ENCODE measurements around the gene ASIC2. TPM values are rescaled to one million over a fixed set of nuclear protein-coding genes. Genes with fewer than 3 reads are reported as not detected.

Gene ASIC2
- total and polyA plus RNA-seq, 2 donors (not counting 3 experiments of a cell fraction or from before 2014, with no cell fraction given): not detected

DNA sequence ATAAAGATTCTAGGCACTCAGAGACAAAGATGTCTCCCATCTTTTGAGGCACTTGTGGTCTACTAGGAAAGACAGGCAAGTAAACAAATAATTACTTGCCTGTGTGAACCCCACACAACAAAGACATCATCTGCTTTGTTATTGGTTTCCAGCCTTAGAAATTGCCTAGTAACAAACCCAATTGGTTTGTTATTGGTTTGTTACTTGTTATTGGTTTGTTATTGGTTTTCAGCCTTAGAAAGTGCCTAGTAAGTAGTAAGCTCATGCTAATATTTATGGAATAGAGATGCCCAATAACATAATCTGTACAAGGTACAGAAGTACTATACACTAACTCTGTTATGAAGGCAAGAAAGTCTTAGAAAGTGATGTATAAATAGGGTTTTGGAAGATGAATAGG lies 67.1 kb downstream of the ASIC2 start:
- FAIRE-seq (no peak), DNase-seq (ENCODE audit: low read depth, low spot score) (no peak)
- H3K36me3 ChIP-seq (ENCODE audit: control insufficient read depth in 2 of 2, extremely low read depth in 1 of 2, insufficient read depth in 2 of 2, low read length in 2 of 2): no peaks in the 10 kb centered on the region
- intact Hi-C loops (cut with micrococcal nuclease) (no loop called here), dilution Hi-C loops (cut with MboI; ENCODE audit: extremely low pct_ligation_motif_present, low sequenced_read_pairs) (no loop called here)
- ChIA-PET CTCF (no interaction called here), POLR2A (no interaction called here)
- no peak overlapping the region for H3K9ac ChIP-seq (replicated peaks; ENCODE audit: extremely low read depth, insufficient read depth, low read length)
- H4K20me1 ChIP-seq (replicated peaks; ENCODE audit: control insufficient read depth, extremely low read depth, insufficient read depth, low read length): no peaks in the 10 kb centered on the region
- BruUV-seq (replicated peaks): no TSS peak
- H3K4me3 ChIP-seq (replicated peaks in 1 of 3; ENCODE audit: insufficient read depth in 1 of 3, low read depth in 1 of 3, low read length in 3 of 3): no peak overlapping the region
- H3K27me3 ChIP-seq (ENCODE audit: control insufficient read depth in 2 of 2, insufficient read depth in 2 of 2, low read length in 2 of 2): no peaks in the 10 kb centered on the region
- H3K27ac ChIP-seq (ENCODE audit: insufficient read depth, low read depth, low read length): no peak overlapping the region
- no peak overlapping the region for H3K4me2 ChIP-seq (ENCODE audit: insufficient read depth, low read length)
- peaks cover 7% of the 10 kb centered on the region for H3K4me1 ChIP-seq (ENCODE audit: control insufficient read depth, extremely low read depth, insufficient read depth, low read length)
- TF ChIP-seq, protein P1, sequence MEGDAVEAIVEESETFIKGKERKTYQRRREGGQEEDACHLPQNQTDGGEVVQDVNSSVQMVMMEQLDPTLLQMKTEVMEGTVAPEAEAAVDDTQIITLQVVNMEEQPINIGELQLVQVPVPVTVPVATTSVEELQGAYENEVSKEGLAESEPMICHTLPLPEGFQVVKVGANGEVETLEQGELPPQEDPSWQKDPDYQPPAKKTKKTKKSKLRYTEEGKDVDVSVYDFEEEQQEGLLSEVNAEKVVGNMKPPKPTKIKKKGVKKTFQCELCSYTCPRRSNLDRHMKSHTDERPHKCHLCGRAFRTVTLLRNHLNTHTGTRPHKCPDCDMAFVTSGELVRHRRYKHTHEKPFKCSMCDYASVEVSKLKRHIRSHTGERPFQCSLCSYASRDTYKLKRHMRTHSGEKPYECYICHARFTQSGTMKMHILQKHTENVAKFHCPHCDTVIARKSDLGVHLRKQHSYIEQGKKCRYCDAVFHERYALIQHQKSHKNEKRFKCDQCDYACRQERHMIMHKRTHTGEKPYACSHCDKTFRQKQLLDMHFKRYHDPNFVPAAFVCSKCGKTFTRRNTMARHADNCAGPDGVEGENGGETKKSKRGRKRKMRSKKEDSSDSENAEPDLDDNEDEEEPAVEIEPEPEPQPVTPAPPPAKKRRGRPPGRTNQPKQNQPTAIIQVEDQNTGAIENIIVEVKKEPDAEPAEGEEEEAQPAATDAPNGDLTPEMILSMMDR (IDR thresholded peaks at IDR 0.05; ENCODE audit: extremely low read depth in 1 of 2, insufficient read depth in 1 of 2, low read depth in 1 of 2, low read length in 2 of 2): no peak
- TF ChIP-seq EZH2 (IDR thresholded peaks at IDR 0.05; ENCODE audit: borderline replicate concordance, low read depth, low read length, severe bottlenecking) (no peak), GATA2 (IDR thresholded peaks at IDR 0.05; ENCODE audit: insufficient read depth, insufficient read length, low read depth, low read length) (no peak), POLR2AphosphoS5 (IDR thresholded peaks at IDR 0.05; ENCODE audit: insufficient read depth, low read depth, low read length) (no peak), POLR2A (IDR thresholded peaks at IDR 0.05; ENCODE audit: low read depth, low read length) (no peak), JUN (IDR thresholded peaks at IDR 0.05; ENCODE audit: borderline replicate concordance, insufficient read depth, insufficient read length, low read depth) (no peak), FOS (IDR thresholded peaks at IDR 0.05; ENCODE audit: borderline replicate concordance, insufficient read depth, low read length) (no peak), MYC (IDR thresholded peaks at IDR 0.05; ENCODE audit: low read depth, low read length) (no peak)
- TF ChIP-seq, protein P2, sequence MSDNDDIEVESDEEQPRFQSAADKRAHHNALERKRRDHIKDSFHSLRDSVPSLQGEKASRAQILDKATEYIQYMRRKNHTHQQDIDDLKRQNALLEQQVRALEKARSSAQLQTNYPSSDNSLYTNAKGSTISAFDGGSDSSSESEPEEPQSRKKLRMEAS (IDR thresholded peaks at IDR 0.05; ENCODE audit: insufficient read depth, insufficient read length): no peak
- H3K9me3 ChIP-seq (replicated peaks; ENCODE audit: control insufficient read depth, insufficient read depth, low read length): no peaks in the 10 kb centered on the region
- no peaks in the 10 kb centered on the region for H3K9me1 ChIP-seq (replicated peaks; ENCODE audit: control insufficient read depth, extremely low read depth, insufficient read depth, low read length)
- no peak overlapping the region for H2AFZ ChIP-seq (ENCODE audit: low read depth, low read length)
- no peaks in the 10 kb centered on the region for H3K79me2 ChIP-seq (ENCODE audit: control insufficient read depth, insufficient read depth, low read length)

All from endothelial cell of umbilical vein (primary cell).